Left renal pelvis (tissue), 4 donors: Measurements from ENCODE around the gene RAB9A. TPM values are rescaled to one million over a fixed set of nuclear protein-coding genes. Genes with fewer than 3 reads are reported as not detected.

Experiments used
- DNase-seq, 4 donors: peaks; one replicate each; pipeline ENCODE4 v3.0.0-alpha.2; 2013; ENCODE audit warnings: low read depth in 4 of 4, low spot score in 3 of 4
- polyA plus RNA-seq, 4 donors: library from polyadenylated mRNA; unstranded; fragments of 120-200 nt; gene quantifications; one replicate each; pipeline ENCODE4 v1.2.1, GENCODE V29; 2013; ENCODE audit not compliant: insufficient read length in 4 of 4

Gene RAB9A
- polyA plus RNA-seq, 4 donors, result 24.9 to 33.9 (median 25.6) TPM

DNA sequence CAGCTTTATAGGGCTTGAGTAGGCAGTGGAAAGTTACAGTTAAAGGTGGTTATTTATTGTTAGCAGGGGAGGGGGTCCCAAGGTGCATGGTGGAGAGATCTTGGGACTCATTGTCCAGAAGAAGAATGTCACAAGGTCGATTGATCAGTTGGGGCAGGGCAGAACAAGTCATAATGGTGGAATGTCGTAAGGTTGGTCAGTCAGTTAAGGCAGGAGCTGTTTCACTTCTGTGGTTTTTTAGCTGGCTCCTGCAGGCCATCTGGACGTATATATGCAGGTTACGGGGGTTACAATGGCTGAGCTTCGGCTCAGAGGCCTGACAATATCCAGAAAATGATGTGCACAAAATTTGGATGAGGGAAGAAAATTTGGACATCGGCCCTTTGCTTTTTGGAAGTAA is 52.8 kb downstream of the RAB9A start:
- no peak for DNase-seq

DNA sequence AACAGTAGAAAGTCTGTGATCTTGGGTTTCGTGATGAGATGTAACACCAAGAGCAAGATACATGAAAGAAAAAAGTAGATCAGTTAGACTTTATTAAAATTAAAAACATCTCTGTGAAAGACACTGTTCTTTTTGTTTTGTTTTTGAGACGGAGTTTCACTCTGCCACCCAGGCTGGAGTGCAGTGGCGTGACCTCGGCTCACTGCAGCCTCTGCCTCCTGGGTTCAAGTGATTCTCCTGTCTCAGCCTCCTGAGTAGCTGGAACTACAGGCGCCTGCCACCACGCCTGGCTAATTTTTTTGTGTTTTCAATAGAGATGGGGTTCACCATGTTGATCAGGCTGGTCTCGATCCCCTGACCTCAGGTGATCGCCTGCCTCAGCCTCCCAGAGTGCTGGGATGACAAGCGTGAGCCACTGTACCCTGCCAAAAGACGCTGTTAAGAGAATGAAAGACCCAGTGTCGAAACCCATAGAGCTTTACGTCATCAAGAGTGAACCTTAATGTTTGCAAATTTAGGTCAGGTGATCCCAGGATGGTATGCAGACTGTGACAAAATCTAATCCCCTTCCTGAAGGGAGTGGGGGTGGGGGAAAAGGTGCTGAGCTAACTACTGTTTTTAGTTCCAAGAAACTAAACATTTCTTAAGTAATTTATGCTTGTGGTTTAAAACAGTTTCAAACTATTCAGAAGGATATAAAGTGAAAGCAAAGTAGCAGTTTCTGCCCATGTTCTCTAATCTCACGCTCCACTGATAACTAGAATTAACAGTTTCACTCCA is 53.7 kb downstream of the RAB9A start:
- no peak for DNase-seq

DNA sequence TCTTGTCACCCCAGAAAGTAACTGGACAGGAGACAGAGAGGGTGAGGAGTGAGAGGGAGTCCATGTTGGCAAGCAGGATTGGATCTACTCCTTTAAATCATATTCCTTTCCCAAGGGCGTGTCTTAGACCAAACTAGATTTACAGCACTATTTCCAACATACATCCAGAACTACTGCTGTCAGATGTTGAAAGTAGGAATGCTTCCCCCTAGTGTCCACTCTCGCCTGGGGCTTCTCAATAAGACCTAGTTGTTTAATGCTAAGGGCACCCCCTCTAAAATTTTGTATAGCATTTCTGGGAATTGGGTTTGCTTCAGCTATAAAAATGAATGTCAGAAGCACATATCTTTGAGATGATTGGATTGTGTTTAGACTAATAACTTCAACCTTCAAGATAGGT is 58.9 kb downstream of the RAB9A start:
- no peak for DNase-seq

DNA sequence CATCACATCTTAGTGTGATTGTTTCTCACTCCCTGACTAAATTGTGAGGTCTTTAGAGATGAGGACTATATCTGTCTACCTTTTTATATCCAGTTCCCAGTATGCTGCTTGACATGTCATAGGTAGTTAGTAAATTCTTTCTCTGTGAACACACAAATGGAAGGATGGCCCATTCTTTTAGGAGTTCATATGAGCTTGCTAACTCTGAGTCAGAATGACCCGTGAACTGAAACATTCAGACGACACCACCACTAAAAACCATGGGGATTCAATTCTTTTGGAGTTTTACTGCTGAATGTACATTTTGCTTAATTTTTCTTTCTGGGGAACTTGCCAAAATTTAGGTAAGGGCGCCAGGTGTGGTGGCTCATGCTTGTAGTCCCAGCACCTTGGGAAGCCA is 59.6 kb downstream of the RAB9A start:
- no peak for DNase-seq

DNA sequence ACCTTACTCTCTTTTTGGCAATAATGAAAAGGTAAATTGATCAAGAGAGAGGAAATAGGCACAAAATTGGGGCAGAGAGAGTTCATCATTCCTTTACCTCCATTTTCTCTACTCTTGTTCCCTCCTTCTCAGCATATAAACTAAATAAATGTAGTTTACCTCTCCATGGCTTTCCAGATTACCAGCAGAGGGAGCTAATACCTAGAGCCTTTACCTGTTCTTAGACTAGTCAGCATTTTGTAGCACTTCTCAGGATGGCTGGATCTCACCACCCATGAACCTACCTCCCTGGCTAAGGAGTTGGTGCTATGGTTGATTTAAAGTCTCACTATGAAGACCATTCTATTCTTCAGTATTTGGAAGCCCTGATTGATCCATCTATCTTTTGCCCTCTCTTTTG is 61.3 kb downstream of the RAB9A start:
- no peak for DNase-seq

DNA sequence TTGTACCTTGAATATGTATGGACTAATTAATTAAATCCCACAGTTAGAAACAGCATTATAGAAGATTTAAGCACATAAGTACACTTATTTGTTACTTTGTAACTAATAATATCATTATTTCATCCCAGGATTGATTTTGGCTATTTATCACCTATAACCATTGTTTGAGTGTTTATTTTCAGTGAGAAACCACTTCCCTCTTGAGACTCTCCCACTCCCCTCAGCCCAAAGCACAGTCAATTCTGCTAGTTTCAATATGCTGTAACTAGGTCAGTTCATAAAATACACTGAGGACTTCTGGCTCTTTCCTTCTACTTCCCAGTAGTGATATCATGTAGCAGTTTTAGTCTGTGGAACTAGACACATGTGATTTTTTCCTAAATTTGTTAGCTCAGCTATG is 61.9 kb downstream of the RAB9A start:
- no peak for DNase-seq

DNA sequence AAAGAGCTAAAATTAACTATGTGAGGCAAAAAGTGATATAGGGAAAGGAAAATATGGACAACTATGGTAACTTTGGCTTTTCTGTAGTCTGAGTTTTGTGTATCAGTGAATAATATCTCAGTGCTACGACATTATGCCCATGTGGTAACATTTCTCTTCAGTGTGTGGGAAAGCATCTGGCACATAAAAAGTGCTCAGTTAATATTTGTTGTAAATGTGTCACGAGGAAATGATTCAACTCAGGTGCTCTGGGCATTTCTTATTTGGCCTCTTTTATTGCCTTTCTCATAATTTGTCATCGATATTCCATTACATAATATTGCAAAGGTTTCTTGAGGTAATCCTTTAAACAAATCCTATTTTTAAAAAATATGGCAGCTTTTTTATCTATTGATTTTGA is 63.2 kb downstream of the RAB9A start:
- no peak for DNase-seq

DNA sequence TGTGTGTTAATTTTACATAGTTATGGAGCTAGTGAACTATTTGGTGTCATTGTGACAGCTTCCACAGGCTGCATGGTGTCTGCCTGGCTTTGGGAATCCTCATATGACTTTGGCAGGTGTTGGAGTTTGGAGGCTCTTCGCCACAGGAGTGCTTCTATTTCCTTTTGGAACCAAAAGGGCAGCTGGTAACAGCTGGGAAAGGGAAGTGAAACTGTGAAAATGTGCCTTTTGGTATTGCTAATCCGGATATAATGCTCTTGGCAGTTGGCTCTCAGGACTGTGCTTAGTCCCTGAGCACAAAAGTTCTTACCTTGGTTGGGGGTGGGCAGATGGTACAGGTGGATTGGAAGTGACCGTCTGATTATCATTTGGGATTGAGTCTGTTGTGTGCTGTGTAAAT is 63.7 kb downstream of the RAB9A start:
- no peak for DNase-seq

DNA sequence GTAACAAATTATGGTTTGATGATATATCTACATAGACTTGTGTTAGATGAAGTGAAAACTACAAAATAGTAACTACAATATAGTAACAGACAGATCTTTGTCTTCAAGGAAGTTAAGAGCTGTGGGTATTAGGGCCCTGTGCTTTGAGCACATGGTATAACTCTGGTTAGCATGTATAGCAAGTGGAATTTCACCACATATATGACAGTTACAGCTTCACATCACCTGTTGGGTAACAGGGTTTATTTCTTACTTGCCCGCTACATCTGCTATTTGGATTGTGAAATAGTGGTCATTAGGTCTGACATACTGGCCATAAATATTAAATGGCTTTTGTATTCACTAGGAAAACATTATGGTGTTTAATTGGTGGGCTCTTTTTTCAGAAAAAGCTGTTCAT is 65.8 kb downstream of the RAB9A start:
- no peak for DNase-seq

DNA sequence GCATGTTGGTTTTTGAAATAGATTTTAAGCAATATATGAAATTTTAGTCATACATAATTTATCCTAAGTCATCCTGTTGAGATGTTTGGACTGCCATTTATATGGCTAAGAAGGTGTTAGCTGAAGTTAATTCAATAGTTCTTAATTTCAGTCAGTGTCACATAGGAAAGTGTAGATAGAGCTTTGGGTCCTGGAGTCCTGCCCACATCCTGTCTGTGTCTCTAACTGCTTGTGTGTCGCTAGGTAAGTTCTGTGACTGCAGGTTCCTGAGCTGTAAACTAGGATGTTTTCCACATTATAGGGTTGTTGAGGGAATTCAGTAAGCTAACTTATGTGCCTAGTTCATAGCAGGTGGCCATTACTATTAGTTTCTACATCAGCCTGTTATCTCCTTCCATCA is 66.3 kb downstream of the RAB9A start:
- DNase-seq, result no peak

DNA sequence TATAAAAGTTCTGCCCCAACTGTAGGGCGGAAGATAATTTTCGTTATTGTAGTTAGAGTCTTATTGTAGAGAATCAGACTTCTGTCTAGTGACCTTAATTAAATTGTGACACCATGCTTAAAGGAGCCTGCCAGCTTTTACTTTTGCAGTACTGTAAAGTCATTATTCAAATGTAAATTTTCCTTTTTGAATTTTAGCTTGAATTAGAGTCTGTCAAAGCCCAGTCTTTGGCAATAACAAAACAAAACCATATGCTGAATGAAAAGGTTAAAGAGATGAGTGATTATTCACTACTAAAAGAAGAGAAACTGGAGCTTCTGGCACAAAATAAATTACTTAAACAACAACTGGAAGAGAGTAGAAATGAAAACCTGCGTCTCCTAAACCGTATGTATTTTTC is 67.5 kb downstream of the RAB9A start:
- no peak for DNase-seq

DNA sequence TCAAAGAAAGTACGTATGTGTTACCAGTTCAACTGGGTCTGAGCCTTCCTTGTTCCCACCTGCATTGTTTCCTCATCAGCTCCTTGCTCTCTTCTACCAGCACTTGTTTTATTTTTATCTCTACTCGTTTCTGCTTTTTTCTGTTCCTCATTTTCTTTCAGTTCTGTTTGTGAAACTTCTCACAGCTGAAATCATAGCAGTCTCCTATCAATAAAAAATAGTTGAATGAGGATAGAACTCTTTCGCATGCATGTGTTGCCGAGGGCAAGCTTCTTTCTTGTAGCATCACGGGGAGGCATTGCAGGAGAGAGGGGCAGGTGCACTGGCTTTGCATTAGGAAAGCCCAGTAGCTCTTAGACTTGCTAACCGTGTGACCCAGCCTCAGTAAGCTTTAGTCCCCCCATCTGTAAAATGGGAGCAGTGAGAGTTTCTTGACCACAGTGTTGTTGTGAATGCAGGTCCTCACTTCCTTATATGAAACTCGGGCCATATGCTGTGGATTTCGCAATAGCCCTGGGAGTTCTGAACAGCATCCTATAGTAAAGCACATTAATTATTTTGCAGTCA is 70.3 kb downstream of the RAB9A start:
- no peak for DNase-seq

Other genes with a start within 250 kb of the RAB9A start
- gene EGFL6, start 119.5 kb upstream of the RAB9A start, polyA plus RNA-seq, result 10 to 100 TPM; 19.2 to 66.6 (median 27.6) TPM
- 1 to 10 TPM; 5.9 to 6.8 (median 6.4) TPM for gene TCEANC, start 36.0 kb upstream of the RAB9A start, polyA plus RNA-seq
- 10 to 100 TPM; 14.1 to 19.6 (median 16.6) TPM for gene TRAPPC2, start 45.5 kb downstream of the RAB9A start, polyA plus RNA-seq
- gene OFD1, start 45.6 kb downstream of the RAB9A start, polyA plus RNA-seq, result 10 to 100 TPM; 26.1 to 51.4 (median 38.7) TPM
- gene GPM6B, start 128.0 kb downstream of the RAB9A start, polyA plus RNA-seq, result 10 to 100 TPM; 10.7 to 31.1 (median 21.4) TPM